MCF 10A (cell line): ENCODE results near the gene BUB3. TPM values are rescaled to one million over a fixed set of nuclear protein-coding genes. Genes with fewer than 3 reads are reported as not detected.

Source experiments
- BruUV-seq: library from RNA; stranded (reverse); fragments of 400-500 nt; replicated peaks from 2 replicates; lab custom pipeline; 2021; lab: Mats Ljungman, UMichigan
- CTCF ChIA-PET: fragments of 300-600 bp; sonication (Branson Sonifier 250); formaldehyde crosslinking; extraction: SDS; loops from one replicate; lab custom pipeline; 2021; ENCODE audit warnings: antibody characterized with exemption, inconsistent platforms; lab: Yijun Ruan, JAX
- POLR2A ChIA-PET: fragments of 300-600, 350-650 bp; sonication (Branson Sonifier 250); formaldehyde crosslinking; extraction: SDS; loops from one replicate; lab custom pipeline; 2020; ENCODE audit warnings: antibody characterized with exemption, inconsistent platforms; lab: Yijun Ruan, JAX
- DNase-seq: peaks from one replicate; pipeline ENCODE4 v3.0.0-alpha.2; 2018; ENCODE audit not compliant: unreplicated experiment
- H3K27ac Mint-ChIP-seq: one replicate; pipeline ENCODE4 v1.8.0; 2022; ENCODE audit warnings: mild to moderate bottlenecking, low read depth, mixed read lengths; ENCODE audit not compliant: unreplicated experiment
- H3K27me3 Mint-ChIP-seq: one replicate; pipeline ENCODE4 v1.8.0; 2022; ENCODE audit warnings: mixed read lengths; ENCODE audit not compliant: insufficient read depth, unreplicated experiment
- H3K36me3 Mint-ChIP-seq: one replicate; pipeline ENCODE4 v1.8.0; 2022; ENCODE audit warnings: mild to moderate bottlenecking, moderate library complexity, mixed read lengths; ENCODE audit not compliant: insufficient read depth, unreplicated experiment
- H3K4me1 Mint-ChIP-seq: one replicate; pipeline ENCODE4 v1.8.0; 2022; ENCODE audit warnings: mixed read lengths; ENCODE audit not compliant: insufficient read depth, unreplicated experiment
- H3K4me3 Mint-ChIP-seq: one replicate; pipeline ENCODE4 v1.8.0; 2022; ENCODE audit warnings: mild to moderate bottlenecking, moderate library complexity, mixed read lengths; ENCODE audit not compliant: unreplicated experiment
- H3K9me3 Mint-ChIP-seq: one replicate; pipeline ENCODE4 v1.8.0; 2022; ENCODE audit warnings: mixed read lengths; ENCODE audit not compliant: unreplicated experiment
- intact Hi-C: fragments of 100-400 bp; cut with micrococcal nuclease; formaldehyde crosslinking; loops from 2 replicates; pipeline ENCODE4 v1.14.1; 2022
- total RNA-seq: library from RNA; stranded (reverse); gene quantifications from 2 replicates; pipeline ENCODE4 v1.2.3, GENCODE V29; 2022
- TF ChIP-seq, protein P1 (sequence below): fragments of 200-600 bp; IDR thresholded peaks from one replicate; pipeline ENCODE4 v1.8.0; 2022; ENCODE audit warnings: antibody characterized with exemption, mild to moderate bottlenecking; ENCODE audit not compliant: unreplicated experiment

Gene BUB3
- total RNA-seq, 1 experiment from 2014 or later: 197 TPM

DNA sequence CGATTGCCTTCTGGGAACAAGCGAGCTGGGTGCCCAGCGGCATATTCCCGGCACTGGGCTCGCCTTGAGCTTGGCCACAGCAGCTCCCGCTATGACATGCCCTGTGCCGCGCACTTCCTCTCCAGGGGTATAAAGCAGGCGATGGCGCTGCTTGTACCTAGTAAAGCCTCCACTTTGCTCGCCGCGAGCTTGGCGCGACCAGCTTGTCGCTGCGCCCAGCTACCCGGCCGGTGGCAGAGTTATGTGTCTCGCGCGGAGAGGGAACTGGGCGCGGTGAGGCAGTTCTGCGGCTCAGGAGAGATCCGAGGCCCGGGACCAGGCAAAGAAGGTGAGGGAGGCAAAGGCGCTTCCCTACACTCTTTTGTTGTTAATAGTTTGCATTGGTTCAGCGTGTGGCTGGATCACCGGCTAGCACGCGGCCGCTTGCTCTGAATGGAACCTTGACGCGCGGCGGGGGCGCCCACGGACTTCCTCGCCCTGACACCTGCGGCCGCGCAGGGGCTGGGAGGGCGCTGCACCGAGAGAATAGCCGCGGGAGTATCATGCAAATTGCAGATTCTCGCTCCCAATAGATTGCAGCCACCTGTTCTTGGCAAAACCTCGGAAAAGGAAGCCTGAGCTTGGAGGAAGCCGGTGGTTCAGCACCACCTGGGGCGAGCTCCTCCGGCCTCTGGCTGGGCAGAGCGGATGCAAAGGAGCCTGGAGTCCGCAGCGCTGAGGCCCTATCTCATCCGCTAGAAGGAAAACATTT is 3.0 kb upstream of the BUB3 start:
- Mint-ChIP-seq H3K27me3 (peaks cover 11% of the 10 kb centered on the region), H3K27ac (no peak overlapping the region), H3K36me3 (peaks cover 6% of the 10 kb centered on the region), H3K4me3 (no peak overlapping the region), H3K4me1 (peaks cover 9% of the 10 kb centered on the region), H3K9me3 (no peaks in the 10 kb centered on the region)
- no peak for DNase-seq
- ChIA-PET CTCF (interaction anchor here (0.6 to 1.2 kb wide), 3 partner anchors 18 to 150 kb away, joined by 3 to 4 read pairs (median 3); no protein-coding TSS in a partner anchor), POLR2A (no interaction called here)
- BruUV-seq: no TSS peak
- intact Hi-C loops: loop anchor here (10.0 kb wide), 1 partner anchor 134 kb away; no protein-coding TSS in a partner anchor
- TF ChIP-seq, protein P1, sequence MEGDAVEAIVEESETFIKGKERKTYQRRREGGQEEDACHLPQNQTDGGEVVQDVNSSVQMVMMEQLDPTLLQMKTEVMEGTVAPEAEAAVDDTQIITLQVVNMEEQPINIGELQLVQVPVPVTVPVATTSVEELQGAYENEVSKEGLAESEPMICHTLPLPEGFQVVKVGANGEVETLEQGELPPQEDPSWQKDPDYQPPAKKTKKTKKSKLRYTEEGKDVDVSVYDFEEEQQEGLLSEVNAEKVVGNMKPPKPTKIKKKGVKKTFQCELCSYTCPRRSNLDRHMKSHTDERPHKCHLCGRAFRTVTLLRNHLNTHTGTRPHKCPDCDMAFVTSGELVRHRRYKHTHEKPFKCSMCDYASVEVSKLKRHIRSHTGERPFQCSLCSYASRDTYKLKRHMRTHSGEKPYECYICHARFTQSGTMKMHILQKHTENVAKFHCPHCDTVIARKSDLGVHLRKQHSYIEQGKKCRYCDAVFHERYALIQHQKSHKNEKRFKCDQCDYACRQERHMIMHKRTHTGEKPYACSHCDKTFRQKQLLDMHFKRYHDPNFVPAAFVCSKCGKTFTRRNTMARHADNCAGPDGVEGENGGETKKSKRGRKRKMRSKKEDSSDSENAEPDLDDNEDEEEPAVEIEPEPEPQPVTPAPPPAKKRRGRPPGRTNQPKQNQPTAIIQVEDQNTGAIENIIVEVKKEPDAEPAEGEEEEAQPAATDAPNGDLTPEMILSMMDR: no peak

DNA sequence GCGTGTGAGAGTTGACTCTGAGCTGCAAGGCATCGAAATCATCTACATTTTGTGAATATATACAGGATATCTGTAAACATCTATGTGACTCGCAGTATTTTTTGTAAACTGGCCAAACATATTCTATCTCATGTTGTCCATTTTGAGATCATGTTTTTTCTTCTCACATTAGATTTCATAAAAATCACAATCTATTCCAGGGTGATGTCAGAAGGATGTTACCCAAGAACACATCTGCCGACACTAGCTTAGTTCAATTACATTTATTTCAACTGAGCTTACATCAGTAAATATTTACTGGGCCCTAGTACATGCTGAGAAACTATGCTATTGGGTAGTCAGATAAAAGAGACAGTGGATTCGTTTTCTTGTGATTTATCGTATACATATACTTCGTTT is 2.5 kb upstream of the BUB3 start:
- intact Hi-C loops: loop anchor here (10.0 kb wide), 1 partner anchor 133 kb away; no protein-coding TSS in a partner anchor
- H3K36me3 Mint-ChIP-seq: peaks cover 11% of the 10 kb centered on the region
- BruUV-seq: no TSS peak
- no peak for DNase-seq
- no peak overlapping the region for H3K27ac Mint-ChIP-seq
- ChIA-PET POLR2A (no interaction called here), CTCF (interaction anchor here (0.7 to 1.2 kb wide), 2 partner anchors 18 to 51 kb away, joined by 3 to 4 read pairs; no protein-coding TSS in a partner anchor)
- no peak overlapping the region for H3K4me3 Mint-ChIP-seq
- H3K4me1 Mint-ChIP-seq: peaks cover 13% of the 10 kb centered on the region
- peaks cover 11% of the 10 kb centered on the region for H3K27me3 Mint-ChIP-seq
- TF ChIP-seq, protein P1: no peak
- no peaks in the 10 kb centered on the region for H3K9me3 Mint-ChIP-seq

DNA sequence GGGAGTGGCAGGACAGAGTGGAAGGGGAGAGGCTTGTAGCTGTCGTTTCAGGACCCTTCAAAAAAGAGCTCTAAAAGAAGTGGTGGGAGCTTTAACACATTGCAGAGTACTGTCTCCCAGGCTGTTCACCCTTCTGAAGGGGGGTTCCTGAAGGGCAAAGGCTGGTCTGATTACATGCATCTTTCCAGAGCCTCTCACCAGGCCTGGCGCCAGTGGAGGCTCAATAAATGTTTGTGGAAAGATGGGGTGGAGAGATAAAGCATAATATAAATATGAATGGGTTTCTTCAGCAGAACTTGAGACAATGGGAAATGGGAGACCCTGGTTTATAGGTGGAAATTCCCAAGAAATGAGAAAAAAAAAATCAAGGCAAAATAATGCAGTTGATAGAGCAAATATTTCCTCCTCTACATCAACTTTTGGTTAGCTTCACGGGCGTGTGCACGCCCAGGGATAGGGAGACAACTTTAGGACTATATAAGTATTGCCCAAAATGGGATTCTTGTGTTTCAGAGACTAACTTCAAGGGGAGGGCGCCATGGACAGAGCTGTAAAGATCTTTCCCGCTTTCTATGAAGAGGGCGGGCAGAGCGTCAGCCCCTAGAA is 613 bp upstream of the BUB3 start:
- CTCF ChIA-PET: interaction anchor here (0.6 to 1.8 kb wide), 9 partner anchors 9 to 357 kb away, joined by 3 to 12 read pairs (median 4); no protein-coding TSS in a partner anchor
- Mint-ChIP-seq H3K36me3 (peaks cover 30% of the 10 kb centered on the region), H3K4me3 (peak overlapping the region; percentile 95), H3K9me3 (no peaks in the 10 kb centered on the region), H3K27me3 (peaks cover 9% of the 10 kb centered on the region), H3K4me1 (peaks cover 32% of the 10 kb centered on the region), H3K27ac (peak overlapping the region; percentile 92)
- TF ChIP-seq, protein P1: no peak
- DNase-seq: no peak
- no TSS peak for BruUV-seq
- intact Hi-C loops: loop anchor here (2.0 to 10.0 kb wide), 2 partner anchors 131 to 227 kb away; no protein-coding TSS in a partner anchor
- POLR2A ChIA-PET: interaction anchor here (0.6 to 3.6 kb wide), 23 partner anchors 8 to 842 kb away, joined by 3 to 39 read pairs (median 4); partner anchors contain the start of genes ACADSB and IKZF5
